Activated CD8-positive, alpha-beta memory T cell treated with anti-CD3 and anti-CD28 coated beads, Interleukin-2, amount 10 ng/mL, durations not matched to agents 7 days and 5 days (primary cell): ENCODE measurements around the gene SIGLEC10. TPM values are rescaled to one million over a fixed set of nuclear protein-coding genes. Genes with fewer than 3 reads are reported as not detected.
"Not testable (repeated sequence)": the region's sequence is repeated elsewhere in the genome, so short reads cannot be mapped to it uniquely, and the experiment has no call there.

Source experiments
- ATAC-seq: fragments of 150-1000 bp; cut with Tn5 transposase; one replicate; pipeline ENCODE4 v1.10.0; 2021; ENCODE audit warnings: moderate library complexity
- CTCF ChIA-PET: fragments of 350-600 bp; sonication (Branson Sonifier 250); formaldehyde crosslinking; loops from one replicate; lab custom pipeline; 2021; ENCODE audit warnings: antibody characterized with exemption; lab: Charles Lee
- DNase-seq: peaks from one replicate; pipeline ENCODE4 v3.0.0-alpha.2; 2020
- H3K27ac Mint-ChIP-seq: one replicate; pipeline ENCODE4 v1.8.0; 2021; ENCODE audit warnings: mild to moderate bottlenecking, mixed read lengths
- H3K27me3 Mint-ChIP-seq: one replicate; pipeline ENCODE4 v1.8.0; 2021; ENCODE audit warnings: mixed read lengths
- H3K36me3 Mint-ChIP-seq: one replicate; pipeline ENCODE4 v1.8.0; 2021; ENCODE audit warnings: mild to moderate bottlenecking, mixed read lengths
- H3K4me1 Mint-ChIP-seq: one replicate; pipeline ENCODE4 v1.8.0; 2021; ENCODE audit warnings: mixed read lengths
- H3K4me3 Mint-ChIP-seq: one replicate; pipeline ENCODE4 v1.8.0; 2021; ENCODE audit warnings: mild to moderate bottlenecking, moderate library complexity, mixed read lengths
- H3K9me3 Mint-ChIP-seq: one replicate; pipeline ENCODE4 v1.8.0; 2022; ENCODE audit warnings: low read depth, mixed read lengths
- total RNA-seq, 2 experiments: library from RNA; stranded (reverse); gene quantifications; one replicate each; pipeline ENCODE4 v1.2.3, GENCODE V29; 2021

The SIGLEC10 gene
- total RNA-seq, 2 experiments from 2014 or later: 1.4 to 2.1 TPM

GRCh38 chr19:51431124-51431523, 13.7 kb upstream of the SIGLEC10 start:
- Mint-ChIP-seq H3K27me3 (peaks cover 8% of the 10 kb centered on the region), H3K36me3 (no peaks in the 10 kb centered on the region), H3K9me3 (no peaks in the 10 kb centered on the region), H3K4me1 (no peaks in the 10 kb centered on the region), H3K4me3 (no peak overlapping the region), H3K27ac (no peak overlapping the region)
- ATAC-seq (no peak), DNase-seq (no peak)
- CTCF ChIA-PET: interaction anchor here (1.5 kb wide), 1 partner anchor 9 kb away, joined by 3 read pairs; no protein-coding TSS in a partner anchor

GRCh38 chr19:51430221-51430620, 12.8 kb upstream of the SIGLEC10 start:
- Mint-ChIP-seq H3K4me3 (no peak overlapping the region), H3K36me3 (no peaks in the 10 kb centered on the region), H3K27ac (no peak overlapping the region), H3K9me3 (no peaks in the 10 kb centered on the region), H3K4me1 (no peaks in the 10 kb centered on the region), H3K27me3 (peaks cover 10% of the 10 kb centered on the region)
- CTCF ChIA-PET: interaction anchor here (0.7 to 1.5 kb wide), 2 partner anchors 9 to 142 kb away, joined by 3 read pairs; no protein-coding TSS in a partner anchor
- ATAC-seq (no peak), DNase-seq (no peak)

- Mint-ChIP-seq H3K36me3 (no peaks in the 10 kb centered on the region), H3K4me3 (no peak overlapping the region), H3K9me3 (no peaks in the 10 kb centered on the region), H3K4me1 (no peaks in the 10 kb centered on the region), H3K27ac (no peak overlapping the region), H3K27me3 (peaks cover 13% of the 10 kb centered on the region)
- DNase-seq (no peak), ATAC-seq (no peak)
- CTCF ChIA-PET: interaction anchor here (1.2 kb wide), 2 partner anchors 9 to 10 kb away, joined by 5 read pairs; no protein-coding TSS in a partner anchor
Observed at GRCh38 chr19:51427201-51427600, 9.8 kb upstream of the SIGLEC10 start.

GRCh38 chr19:51422053-51422448, 4.6 kb upstream of the SIGLEC10 start:
- peak; percentile 90 for DNase-seq
- ATAC-seq: peak; percentile 83
- no peak overlapping the region for H3K4me3 Mint-ChIP-seq
- peaks cover 18% of the 10 kb centered on the region for H3K27me3 Mint-ChIP-seq
- CTCF ChIA-PET: interaction anchor here (0.5 to 7.2 kb wide), 24 partner anchors 8 to 815 kb away, joined by 3 to 108 read pairs (median 4); partner anchors contain the start of genes NKG7 and VSIG10L
- peaks cover 17% of the 10 kb centered on the region for H3K4me1 Mint-ChIP-seq
- no peaks in the 10 kb centered on the region for H3K9me3 Mint-ChIP-seq
- no peaks in the 10 kb centered on the region for H3K36me3 Mint-ChIP-seq
- H3K27ac Mint-ChIP-seq: no peak overlapping the region

- no peaks in the 10 kb centered on the region for H3K36me3 Mint-ChIP-seq
- H3K9me3 Mint-ChIP-seq: no peaks in the 10 kb centered on the region
- no peak for ATAC-seq
- H3K4me3 Mint-ChIP-seq: no peak overlapping the region
- no peak for DNase-seq
- H3K27me3 Mint-ChIP-seq: peaks cover 18% of the 10 kb centered on the region
- H3K27ac Mint-ChIP-seq: no peak overlapping the region
- peaks cover 22% of the 10 kb centered on the region for H3K4me1 Mint-ChIP-seq
- CTCF ChIA-PET: interaction anchor here (0.5 to 7.2 kb wide), 25 partner anchors 8 to 816 kb away, joined by 3 to 108 read pairs (median 3); partner anchors contain the start of genes NKG7 and VSIG10L
Observed at GRCh38 chr19:51421229-51422052, 4.0 kb upstream of the SIGLEC10 start.

- CTCF ChIA-PET: interaction anchor here (0.8 to 7.2 kb wide), 10 partner anchors 9 to 357 kb away, joined by 3 to 108 read pairs (median 10); no protein-coding TSS in a partner anchor
Observed at GRCh38 chr19:51420511-51420910, 3.1 kb upstream of the SIGLEC10 start.

GRCh38 chr19:51418707-51419106, 1.3 kb upstream of the SIGLEC10 start:
- Mint-ChIP-seq H3K36me3 (no peaks in the 10 kb centered on the region), H3K27ac (no peak overlapping the region), H3K9me3 (no peaks in the 10 kb centered on the region), H3K27me3 (peaks cover 12% of the 10 kb centered on the region), H3K4me3 (no peak overlapping the region), H3K4me1 (peaks cover 22% of the 10 kb centered on the region)
- CTCF ChIA-PET: interaction anchor here (0.9 to 7.2 kb wide), 6 partner anchors 9 to 238 kb away, joined by 3 to 108 read pairs (median 6); no protein-coding TSS in a partner anchor
- DNase-seq (no peak), ATAC-seq (no peak)

More at GRCh38 chr19:51420511-51420910, 3.1 kb upstream of the SIGLEC10 start:
- H3K4me3 Mint-ChIP-seq, DNase-seq, H3K36me3 Mint-ChIP-seq, ATAC-seq, H3K9me3 Mint-ChIP-seq, H3K27ac Mint-ChIP-seq: not testable (repeated sequence)
- Mint-ChIP-seq H3K27me3 (peaks cover 14% of the 10 kb centered on the region), H3K4me1 (peaks cover 22% of the 10 kb centered on the region)

- Mint-ChIP-seq H3K27me3 (peaks cover 11% of the 10 kb centered on the region), H3K36me3 (no peaks in the 10 kb centered on the region), H3K27ac (peak overlapping the region; percentile 62), H3K9me3 (no peaks in the 10 kb centered on the region), H3K4me3 (peak overlapping the region; percentile 21), H3K4me1 (peaks cover 22% of the 10 kb centered on the region)
- DNase-seq (no peak), ATAC-seq (no peak)
- CTCF ChIA-PET: interaction anchor here (0.7 to 7.2 kb wide), 14 partner anchors 9 to 249 kb away, joined by 3 to 108 read pairs (median 4); no protein-coding TSS in a partner anchor
Observed at GRCh38 chr19:51417810-51418157, 342 bp upstream of the SIGLEC10 start.

GRCh38 chr19:51416422-51416821, 1.0 kb downstream of the SIGLEC10 start:
- CTCF ChIA-PET: interaction anchor here (1.5 to 7.2 kb wide), 3 partner anchors 22 to 76 kb away, joined by 3 to 108 read pairs (median 5); no protein-coding TSS in a partner anchor
- Mint-ChIP-seq H3K27me3 (peaks cover 11% of the 10 kb centered on the region), H3K4me1 (peaks cover 22% of the 10 kb centered on the region)
- DNase-seq, H3K4me3 Mint-ChIP-seq, H3K36me3 Mint-ChIP-seq, ATAC-seq, H3K27ac Mint-ChIP-seq, H3K9me3 Mint-ChIP-seq: not testable (repeated sequence)

- DNase-seq: no peak
- no peaks in the 10 kb centered on the region for H3K36me3 Mint-ChIP-seq
- no peak overlapping the region for H3K27ac Mint-ChIP-seq
- H3K4me1 Mint-ChIP-seq: peaks cover 17% of the 10 kb centered on the region
- CTCF ChIA-PET: no interaction called here
- H3K27me3 Mint-ChIP-seq: peaks cover 6% of the 10 kb centered on the region
- no peaks in the 10 kb centered on the region for H3K9me3 Mint-ChIP-seq
- no peak overlapping the region for H3K4me3 Mint-ChIP-seq
- no peak for ATAC-seq
Observed at GRCh38 chr19:51415187-51415586, 2.3 kb downstream of the SIGLEC10 start.

- peaks cover 10% of the 10 kb centered on the region for H3K4me1 Mint-ChIP-seq
Observed at GRCh38 chr19:51410950-51411748, 6.3 kb downstream of the SIGLEC10 start.

GRCh38 chr19:51407511-51408131, 9.8 kb downstream of the SIGLEC10 start:
- Mint-ChIP-seq H3K9me3 (peaks cover 2% of the 10 kb centered on the region), H3K4me1 (peaks cover 10% of the 10 kb centered on the region), H3K27me3 (no peaks in the 10 kb centered on the region), H3K4me3 (no peak overlapping the region), H3K27ac (no peak overlapping the region), H3K36me3 (peaks cover 14% of the 10 kb centered on the region)
- ATAC-seq: peak; percentile 60
- peak; percentile 62 for DNase-seq
- CTCF ChIA-PET: interaction anchor here (0.7 to 2.7 kb wide), 17 partner anchors 9 to 111 kb away, joined by 3 to 28 read pairs (median 4); partner anchors contain the start of genes ETFB, NKG7, SIGLEC10 and VSIG10L

More at GRCh38 chr19:51410950-51411748, 6.3 kb downstream of the SIGLEC10 start:
- DNase-seq: no peak
- H3K4me3 Mint-ChIP-seq: no peak overlapping the region
- no peak overlapping the region for H3K27ac Mint-ChIP-seq
- ATAC-seq: no peak
- H3K27me3 Mint-ChIP-seq: no peaks in the 10 kb centered on the region
- no peaks in the 10 kb centered on the region for H3K36me3 Mint-ChIP-seq
- H3K9me3 Mint-ChIP-seq: no peaks in the 10 kb centered on the region
- CTCF ChIA-PET: interaction anchor here (1.1 kb wide), 1 partner anchor 9 kb away, joined by 3 read pairs; no protein-coding TSS in a partner anchor
